Motor neuron (in vitro differentiated cells): ENCODE results near the gene CFL2. TPM values are rescaled to one million over a fixed set of nuclear protein-coding genes. Genes with fewer than 3 reads are reported as not detected.
"Not testable (repeated sequence)": the region's sequence is repeated elsewhere in the genome, so short reads cannot be mapped to it uniquely, and the experiment has no call there.

Source experiments
- ATAC-seq, 8 experiments: fragments of 200-7000 bp; cut with Tn5 transposase; replicated peaks in 6 of 8; 2 replicates each; pipeline ENCODE4 v1.8.0; 2021; ENCODE audit warnings: mild to moderate bottlenecking in 8 of 8, moderate library complexity in 8 of 8
- H3K27ac ChIP-seq, 2 donors: fragments of 250-450 bp; sonication (Bioruptor Pico); 2 replicates each; pipeline ENCODE4 v1.9.0; 2021; ENCODE audit warnings: antibody characterized with exemption in 2 of 2, mild to moderate bottlenecking in 2 of 2, moderate library complexity in 1 of 2
- H3K4me1 ChIP-seq, 2 donors: fragments of 250-450 bp; sonication (Bioruptor Pico); replicated peaks in 1 of 2; 2 replicates each; pipeline ENCODE4 v1.6.1; 2021; ENCODE audit warnings: antibody characterized with exemption in 2 of 2, mild to moderate bottlenecking in 2 of 2, moderate library complexity in 1 of 2
- H3K4me3 ChIP-seq, 5 donors: fragments of 250-450 bp; sonication (Bioruptor Pico); 2 replicates each; pipeline ENCODE4 v1.9.0; 2021; ENCODE audit warnings: antibody characterized with exemption in 5 of 5, mild to moderate bottlenecking in 5 of 5, moderate library complexity in 4 of 5
- WGBS, 10 experiments: fragments of 450-650 bp; shearing (Covaris generic); methylation state at CpG; one replicate each; pipeline ENCODE4 v1.0.0; 2022; 5-methylcytosine and 5-hydroxymethylcytosine counted together
- in situ Hi-C, 9 experiments: fragments of 400-800 bp; cut with MboI; loops; one replicate each; pipeline ENCODE4 v1.15.0; 2021; ENCODE audit warnings: low sequenced_read_pairs in 9 of 9, low pct_unique_long_range_greater_than_20kb in 2 of 9; ENCODE audit not compliant: unreplicated experiment in 9 of 9
- total RNA-seq, 8 experiments: library from RNA; unstranded; fragments of 300-600 nt; gene quantifications; 2 replicates each; pipeline versions ENCODE4 v1.2.3 to v1.2.4, GENCODE V29; 2022

The CFL2 gene
- 10 to 100 TPM; 18.5 to 63.4 (median 42.7) TPM for total RNA-seq

DNA sequence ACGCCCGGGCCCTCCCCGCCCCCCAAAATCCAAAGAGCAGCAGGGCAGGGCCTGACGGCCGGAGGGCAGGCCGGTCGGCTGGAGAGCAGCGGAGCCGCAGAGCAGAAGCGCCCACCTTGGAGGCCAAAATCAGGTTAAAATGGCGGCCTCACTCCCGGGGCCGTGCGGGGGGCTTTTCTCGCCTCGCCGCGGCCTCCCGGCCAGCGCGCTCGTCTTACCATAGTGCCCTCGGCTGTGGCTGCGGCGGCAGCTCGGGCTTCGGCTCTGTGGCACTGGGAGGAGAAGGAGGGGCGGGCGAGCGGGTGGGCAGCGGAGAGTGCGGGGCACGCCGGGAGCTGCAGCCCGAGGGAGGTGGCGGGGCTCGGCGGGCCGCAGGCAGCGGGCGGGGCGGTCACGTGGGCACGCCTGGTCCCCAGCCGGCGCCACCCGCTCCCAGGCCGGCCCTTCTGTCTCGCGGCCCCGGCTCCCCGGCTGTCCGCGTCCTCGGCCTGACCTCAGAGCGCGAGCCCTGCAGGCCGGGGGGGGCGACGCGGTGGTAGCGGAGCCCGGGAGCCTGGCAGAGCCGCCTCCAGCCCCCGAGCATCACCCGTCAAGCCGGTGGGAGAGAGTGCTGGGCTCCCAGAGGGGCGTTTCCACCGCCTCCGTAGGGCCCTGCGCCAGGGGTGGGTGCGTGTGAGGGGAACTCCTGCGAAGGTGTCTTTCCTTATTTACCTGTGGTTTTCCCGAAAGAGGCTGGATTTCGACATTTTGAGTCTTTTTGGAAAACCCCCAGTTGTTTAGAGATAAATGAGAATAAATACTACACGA, at the start of gene CFL2:
CFL2 (minus strand) TSS at position 274 of the 807 bp plus-strand sequence; CDS start at position 221, 53 bp downstream.
- Histone ChIP-seq H3K4me3 (peak within 1 kb of the TSS; percentile 42 to 77 (median 63)), H3K4me1 (peaks cover 3 to 12% of the 10 kb centered on the region in 2 donors), H3K27ac (peak within 1 kb of the TSS; percentile 63 to 86)
- 4 to 63% (median 17%) methylated on average over 1 to 6 of the region's 76 CpGs; no CpG with 5 or more reads in 3 of the 10 experiments for WGBS, 10 experiments
- peak; percentile 88 to 98 (median 94) for ATAC-seq
- in situ Hi-C loops, result no loop called here

- no peak for ATAC-seq
- Histone ChIP-seq H3K27ac (no peak overlapping the region), H3K4me3 (no peak overlapping the region), H3K4me1 (no peaks in the 10 kb centered on the region)
- WGBS, 10 experiments, result 92 to 100% (median 100%) methylated on average over 1 to 2 of the region's 2 CpGs; no CpG with 5 or more reads in 1 of the 10 experiments
- in situ Hi-C loops, result no loop called here
These were observed 40.8 kb upstream of the CFL2 start for GRCh38 chr14:34755215-34755614.

- WGBS, 10 experiments, result 67 to 100% (median 100%) methylated on average over 1 of the region's 1 CpG; no CpG with 5 or more reads in 3 of the 10 experiments
- in situ Hi-C loops, result no loop called here
These were observed 40.3 kb upstream of the CFL2 start for GRCh38 chr14:34754687-34755086.

GRCh38 chr14:34750670-34751069, 36.3 kb upstream of the CFL2 start:
- no peak overlapping the region for H3K4me3 ChIP-seq
- ATAC-seq, result peak in 1 of 8 experiments; percentile 25
- in situ Hi-C loops, result no loop called here

More at GRCh38 chr14:34754687-34755086, 40.3 kb upstream of the CFL2 start:
- Histone ChIP-seq H3K4me3 (no peak overlapping the region), H3K4me1 (no peaks in the 10 kb centered on the region), H3K27ac (no peak overlapping the region)
- no peak for ATAC-seq

GRCh38 chr14:34750233-34750632, 35.8 kb upstream of the CFL2 start:
- in situ Hi-C loops, result no loop called here
- Histone ChIP-seq H3K27ac (no peak overlapping the region), H3K4me3 (no peak overlapping the region), H3K4me1 (no peaks in the 10 kb centered on the region)
- 75 to 100% (median 89%) methylated on average over 1 to 2 of the region's 2 CpGs; no CpG with 5 or more reads in 3 of the 10 experiments for WGBS, 10 experiments
- no peak for ATAC-seq

More at GRCh38 chr14:34750670-34751069, 36.3 kb upstream of the CFL2 start:
- H3K4me1 ChIP-seq, result no peaks in the 10 kb centered on the region
- H3K27ac ChIP-seq, result no peak overlapping the region

DNA sequence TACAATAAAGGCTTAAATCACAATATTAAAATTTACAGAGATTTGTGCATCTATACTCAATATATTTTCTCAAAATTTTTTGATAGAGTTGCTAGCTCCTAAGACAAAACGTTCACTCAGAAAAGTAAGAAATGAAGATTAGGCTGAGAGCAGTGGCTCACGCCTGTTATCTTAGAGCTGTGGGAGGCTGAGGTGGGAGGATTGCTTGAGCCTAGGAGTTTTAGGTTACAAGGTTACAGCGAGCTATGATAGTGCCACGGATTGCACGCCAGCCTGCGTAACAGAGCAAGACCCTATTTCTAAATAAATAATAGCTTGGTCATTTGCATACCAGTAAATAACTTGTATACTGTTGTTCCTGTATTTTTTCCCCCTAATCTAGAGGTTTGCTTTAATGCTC, 35.0 kb upstream of the CFL2 start:
- WGBS, 10 experiments, result 72 to 100% (median 93%) methylated on average over 3 to 6 of the region's 6 CpGs
- in situ Hi-C loops, result no loop called here
- Histone ChIP-seq H3K4me3 (no peak overlapping the region), H3K4me1 (no peaks in the 10 kb centered on the region), H3K27ac (no peak overlapping the region)
- ATAC-seq, result no peak

DNA sequence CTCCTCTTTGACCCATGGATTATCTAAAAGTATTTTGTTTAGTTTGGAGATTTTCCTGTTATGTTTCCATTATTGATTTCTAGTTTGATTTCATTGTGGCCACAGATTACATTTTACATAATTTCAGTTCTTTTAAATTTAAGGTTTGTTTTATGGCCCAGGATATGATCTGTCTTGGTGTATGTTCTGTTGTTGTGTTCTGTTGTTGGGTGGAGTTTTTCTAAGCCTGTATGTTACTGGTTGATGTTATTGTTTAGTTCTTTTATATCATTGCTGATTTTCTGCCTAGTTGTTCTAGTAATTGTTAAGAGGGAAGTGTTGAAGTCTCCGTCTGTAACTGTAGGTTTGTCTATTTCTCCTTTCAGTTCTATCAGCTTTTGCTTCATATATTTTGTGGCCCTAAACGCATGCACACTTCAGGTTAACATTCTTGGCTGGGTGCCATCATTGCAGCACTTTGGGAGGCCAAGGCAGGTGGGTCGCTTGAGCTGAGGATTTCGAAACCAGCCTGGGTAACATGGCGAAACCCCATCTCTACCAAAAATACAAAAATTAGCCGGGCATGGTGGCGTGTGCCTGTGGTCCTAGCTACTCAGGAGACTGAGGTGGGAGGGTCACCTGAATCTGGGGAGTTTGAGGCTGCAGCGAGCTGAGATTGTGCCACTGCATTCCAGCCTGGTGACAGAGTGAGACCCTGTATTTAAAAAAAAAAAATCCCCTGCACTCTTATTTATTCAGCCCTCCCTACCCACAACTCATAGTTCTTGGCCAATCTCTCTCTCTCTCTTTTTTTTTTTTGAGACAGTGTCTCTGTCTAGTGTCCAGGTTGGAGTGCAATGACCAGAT, 28.1 kb upstream of the CFL2 start:
- no peak overlapping the region for H3K27ac ChIP-seq
- H3K4me3 ChIP-seq, result no peak overlapping the region
- WGBS, 10 experiments, result 44 to 100% (median 79%) methylated on average over 1 to 4 of the region's 8 CpGs; no CpG with 5 or more reads in 4 of the 10 experiments
- H3K4me1 ChIP-seq, result no peaks in the 10 kb centered on the region
- ATAC-seq, result peak in 2 of 8 experiments; percentile 30 to 67
- in situ Hi-C loops, result no loop called here

DNA sequence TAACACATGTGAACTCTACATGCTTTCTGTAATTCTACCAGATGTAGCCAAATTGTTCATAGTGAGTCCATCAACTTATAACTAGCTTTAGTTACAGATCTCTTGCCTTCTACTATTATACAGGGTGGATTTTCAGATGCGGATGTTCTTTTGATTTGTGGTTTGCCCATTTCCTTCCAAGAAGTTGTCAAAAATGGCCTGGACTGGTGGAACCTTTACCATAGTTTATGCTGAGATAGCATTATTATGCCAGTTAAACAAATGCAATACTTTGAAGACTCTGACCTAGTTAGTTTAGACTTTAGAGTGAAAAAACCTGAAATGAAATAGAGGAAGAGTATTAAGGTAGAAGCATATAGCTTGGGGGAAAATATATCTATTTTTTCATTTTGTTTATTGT, 27.4 kb upstream of the CFL2 start:
- in situ Hi-C loops, result no loop called here
- Histone ChIP-seq H3K27ac (no peak overlapping the region), H3K4me3 (no peak overlapping the region), H3K4me1 (no peaks in the 10 kb centered on the region)
- ATAC-seq, result no peak
- 0 to 100% (median 86%) methylated on average over 1 of the region's 1 CpG; no CpG with 5 or more reads in 1 of the 10 experiments for WGBS, 10 experiments

DNA sequence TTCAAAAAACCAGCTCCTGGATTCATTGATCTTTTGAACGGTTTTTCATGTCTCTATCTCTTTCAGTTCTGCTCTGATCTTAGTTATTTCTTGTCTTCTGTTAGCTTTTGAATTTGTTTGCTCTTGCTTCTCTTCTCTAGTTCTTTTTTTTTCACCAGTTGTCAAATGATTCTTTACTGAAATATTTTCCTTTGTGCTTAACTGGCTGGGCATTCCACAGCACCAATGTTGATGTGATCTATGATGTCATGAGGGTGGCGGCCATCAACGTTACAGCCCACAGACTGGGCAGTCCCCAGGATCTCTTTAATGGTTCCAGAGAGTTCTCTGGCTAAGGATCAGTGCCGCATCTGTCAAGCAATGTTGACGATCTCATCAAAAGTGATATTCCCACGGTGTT, 25.7 kb upstream of the CFL2 start:
- in situ Hi-C loops, ATAC-seq, H3K27ac ChIP-seq, H3K4me3 ChIP-seq, H3K4me1 ChIP-seq: not testable (repeated sequence)
- WGBS, 10 experiments, result 44 to 100% (median 78%) methylated on average over 1 to 6 of the region's 6 CpGs; no CpG with 5 or more reads in 2 of the 10 experiments

DNA sequence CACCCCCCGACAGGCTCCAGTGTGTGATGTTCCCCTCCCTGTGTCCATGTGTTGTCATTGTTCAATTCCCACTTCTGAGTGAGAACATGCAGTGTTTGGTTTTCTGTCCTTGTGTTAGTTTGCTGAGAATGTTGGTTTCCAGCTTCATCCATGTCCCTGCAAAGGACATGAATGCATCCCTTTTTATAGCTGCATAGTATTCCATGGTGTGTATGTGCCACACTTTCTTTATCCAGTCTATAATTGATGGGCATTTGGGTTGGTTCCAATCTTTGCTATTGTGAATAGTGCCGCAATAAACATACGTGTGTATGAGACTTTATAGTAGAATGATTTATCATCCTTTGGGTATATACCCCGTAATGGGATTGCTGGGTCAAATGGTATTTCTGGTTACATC, 22.7 kb upstream of the CFL2 start:
- in situ Hi-C loops, H3K4me3 ChIP-seq, H3K4me1 ChIP-seq, ATAC-seq, H3K27ac ChIP-seq: not testable (repeated sequence)
- 20 to 100% (median 93%) methylated on average over 1 to 3 of the region's 4 CpGs; no CpG with 5 or more reads in 3 of the 10 experiments for WGBS, 10 experiments

DNA sequence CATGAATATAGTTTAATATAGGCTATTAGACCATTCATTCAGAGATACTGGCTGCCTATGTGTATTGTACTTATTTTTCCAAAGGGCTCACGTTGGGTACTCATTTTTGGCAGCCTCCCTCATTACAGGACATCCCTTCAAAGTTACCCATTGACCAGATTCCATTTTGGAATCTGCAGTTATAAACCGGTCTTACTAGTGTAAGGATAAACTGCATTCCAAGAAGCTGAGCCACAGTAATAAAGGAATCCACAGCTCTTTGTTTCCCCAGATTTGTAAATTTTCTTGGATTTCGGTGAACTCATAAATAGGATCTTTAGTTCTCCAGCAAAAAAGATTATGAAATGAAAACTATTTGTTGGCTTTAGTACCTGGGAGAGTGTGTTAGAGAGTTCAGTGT, 18.9 kb upstream of the CFL2 start:
- no peak for ATAC-seq
- H3K27ac ChIP-seq, result no peak overlapping the region
- H3K4me3 ChIP-seq, result no peak overlapping the region
- in situ Hi-C loops, result no loop called here
- 8 to 93% (median 62%) methylated on average over 2 to 3 of the region's 3 CpGs; no CpG with 5 or more reads in 1 of the 10 experiments for WGBS, 10 experiments
- no peaks in the 10 kb centered on the region for H3K4me1 ChIP-seq

GRCh38 chr14:34732802-34733201, 18.4 kb upstream of the CFL2 start:
- WGBS, 10 experiments, result 62 to 87% (median 77%) methylated on average over 1 to 4 of the region's 4 CpGs
- no peak for ATAC-seq

DNA sequence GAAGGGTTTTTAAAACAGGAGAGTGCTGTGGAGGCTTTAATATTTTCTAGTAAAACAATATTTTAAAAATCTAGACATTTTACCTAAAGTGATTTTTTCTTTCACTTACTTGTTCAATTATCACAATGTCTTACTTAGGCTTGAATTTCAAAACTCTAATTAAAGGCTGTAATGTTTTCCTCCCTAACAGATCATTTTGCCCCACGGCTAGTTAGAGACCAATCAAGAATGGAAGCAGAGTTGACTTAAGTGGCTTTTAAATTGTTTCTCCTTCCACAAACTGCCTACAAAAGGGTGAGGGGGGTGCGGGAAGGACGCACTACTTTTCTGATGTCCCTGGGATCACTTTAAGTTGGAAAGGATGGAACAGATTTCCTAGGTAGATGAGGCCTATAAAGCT, 9.5 kb upstream of the CFL2 start:
- 79 to 100% (median 85%) methylated on average over 1 to 3 of the region's 3 CpGs; no CpG with 5 or more reads in 3 of the 10 experiments for WGBS, 10 experiments
- in situ Hi-C loops, result loop anchor here in 1 of 9 experiments (10.0 kb wide), 1 partner anchor 49 kb away; no protein-coding TSS in a partner anchor
- Histone ChIP-seq H3K4me1 (no peaks in the 10 kb centered on the region), H3K4me3 (no peak overlapping the region), H3K27ac (no peak overlapping the region)
- no peak for ATAC-seq

More at GRCh38 chr14:34732802-34733201, 18.4 kb upstream of the CFL2 start:
- H3K27ac ChIP-seq, result no peak overlapping the region
- no peak overlapping the region for H3K4me3 ChIP-seq
- H3K4me1 ChIP-seq, result no peaks in the 10 kb centered on the region
- in situ Hi-C loops, result no loop called here
